Measurements from ENCODE around the gene PLLP.

DNA sequence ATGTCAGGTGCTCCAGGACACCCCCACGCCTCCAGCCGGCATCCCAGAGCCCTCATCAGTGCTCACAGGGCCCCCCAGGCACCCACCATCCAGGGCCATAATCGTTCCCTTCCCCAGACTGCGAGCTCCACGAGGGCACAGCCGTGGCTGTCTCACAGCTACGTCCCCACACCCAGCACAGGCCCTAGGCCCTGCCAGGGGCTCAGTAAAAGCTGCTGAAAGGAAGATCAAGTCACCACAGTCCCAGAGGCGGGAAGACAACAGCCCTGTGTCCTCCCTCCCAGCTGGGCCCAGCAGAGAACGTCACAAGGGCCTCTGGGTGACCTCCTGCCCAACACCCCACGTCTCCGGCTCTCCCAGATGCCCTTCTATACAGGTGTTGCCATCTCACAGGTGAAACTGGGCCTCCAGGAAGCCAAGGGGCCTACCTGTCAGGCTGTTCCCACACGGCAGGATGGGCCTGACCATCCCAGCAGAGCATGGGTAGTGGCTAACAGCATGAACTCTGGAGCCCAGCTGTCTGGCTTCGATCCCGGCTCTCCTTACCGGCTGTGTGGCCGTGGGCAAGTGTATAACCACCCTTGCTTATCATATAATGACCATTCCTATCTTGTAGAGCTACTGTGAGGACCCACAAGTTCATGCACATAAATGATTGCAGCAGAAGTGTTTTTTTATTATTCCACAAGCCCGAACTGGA is 21.5 kb downstream of the PLLP start:
- TF ChIP-seq, protein P1, sequence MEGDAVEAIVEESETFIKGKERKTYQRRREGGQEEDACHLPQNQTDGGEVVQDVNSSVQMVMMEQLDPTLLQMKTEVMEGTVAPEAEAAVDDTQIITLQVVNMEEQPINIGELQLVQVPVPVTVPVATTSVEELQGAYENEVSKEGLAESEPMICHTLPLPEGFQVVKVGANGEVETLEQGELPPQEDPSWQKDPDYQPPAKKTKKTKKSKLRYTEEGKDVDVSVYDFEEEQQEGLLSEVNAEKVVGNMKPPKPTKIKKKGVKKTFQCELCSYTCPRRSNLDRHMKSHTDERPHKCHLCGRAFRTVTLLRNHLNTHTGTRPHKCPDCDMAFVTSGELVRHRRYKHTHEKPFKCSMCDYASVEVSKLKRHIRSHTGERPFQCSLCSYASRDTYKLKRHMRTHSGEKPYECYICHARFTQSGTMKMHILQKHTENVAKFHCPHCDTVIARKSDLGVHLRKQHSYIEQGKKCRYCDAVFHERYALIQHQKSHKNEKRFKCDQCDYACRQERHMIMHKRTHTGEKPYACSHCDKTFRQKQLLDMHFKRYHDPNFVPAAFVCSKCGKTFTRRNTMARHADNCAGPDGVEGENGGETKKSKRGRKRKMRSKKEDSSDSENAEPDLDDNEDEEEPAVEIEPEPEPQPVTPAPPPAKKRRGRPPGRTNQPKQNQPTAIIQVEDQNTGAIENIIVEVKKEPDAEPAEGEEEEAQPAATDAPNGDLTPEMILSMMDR (conservative IDR thresholded peaks at IDR 0.05; ENCODE audit: low read depth in 2 of 2) = no peak
- TF ChIP-seq, protein P2, sequence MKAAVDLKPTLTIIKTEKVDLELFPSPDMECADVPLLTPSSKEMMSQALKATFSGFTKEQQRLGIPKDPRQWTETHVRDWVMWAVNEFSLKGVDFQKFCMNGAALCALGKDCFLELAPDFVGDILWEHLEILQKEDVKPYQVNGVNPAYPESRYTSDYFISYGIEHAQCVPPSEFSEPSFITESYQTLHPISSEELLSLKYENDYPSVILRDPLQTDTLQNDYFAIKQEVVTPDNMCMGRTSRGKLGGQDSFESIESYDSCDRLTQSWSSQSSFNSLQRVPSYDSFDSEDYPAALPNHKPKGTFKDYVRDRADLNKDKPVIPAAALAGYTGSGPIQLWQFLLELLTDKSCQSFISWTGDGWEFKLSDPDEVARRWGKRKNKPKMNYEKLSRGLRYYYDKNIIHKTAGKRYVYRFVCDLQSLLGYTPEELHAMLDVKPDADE (IDR thresholded peaks at IDR 0.05) = no peak
- TF ChIP-seq EZH2 (IDR thresholded peaks at IDR 0.05; ENCODE audit: low read depth, unreplicated experiment) (no peak), CREB1 (CRISPR knock-in tag; IDR thresholded peaks at IDR 0.05; ENCODE audit: low read depth) (no peak), EZH2phosphoT487 (IDR thresholded peaks at IDR 0.05; ENCODE audit: unreplicated experiment) (no peak), POLR2AphosphoS5 (IDR thresholded peaks at IDR 0.05; ENCODE audit: low read depth) (no peak), NANOG (IDR thresholded peaks at IDR 0.05; ENCODE audit: borderline replicate concordance) (no peak), JUNB (IDR thresholded peaks at IDR 0.05; ENCODE audit: unreplicated experiment) (no peak), STAT1 (IDR thresholded peaks at IDR 0.05; ENCODE audit: unreplicated experiment) (no peak), ZNF331 (CRISPR knock-in tag; IDR thresholded peaks at IDR 0.05; ENCODE audit: low read depth) (no peak)
- TF ChIP-seq, protein P3, sequence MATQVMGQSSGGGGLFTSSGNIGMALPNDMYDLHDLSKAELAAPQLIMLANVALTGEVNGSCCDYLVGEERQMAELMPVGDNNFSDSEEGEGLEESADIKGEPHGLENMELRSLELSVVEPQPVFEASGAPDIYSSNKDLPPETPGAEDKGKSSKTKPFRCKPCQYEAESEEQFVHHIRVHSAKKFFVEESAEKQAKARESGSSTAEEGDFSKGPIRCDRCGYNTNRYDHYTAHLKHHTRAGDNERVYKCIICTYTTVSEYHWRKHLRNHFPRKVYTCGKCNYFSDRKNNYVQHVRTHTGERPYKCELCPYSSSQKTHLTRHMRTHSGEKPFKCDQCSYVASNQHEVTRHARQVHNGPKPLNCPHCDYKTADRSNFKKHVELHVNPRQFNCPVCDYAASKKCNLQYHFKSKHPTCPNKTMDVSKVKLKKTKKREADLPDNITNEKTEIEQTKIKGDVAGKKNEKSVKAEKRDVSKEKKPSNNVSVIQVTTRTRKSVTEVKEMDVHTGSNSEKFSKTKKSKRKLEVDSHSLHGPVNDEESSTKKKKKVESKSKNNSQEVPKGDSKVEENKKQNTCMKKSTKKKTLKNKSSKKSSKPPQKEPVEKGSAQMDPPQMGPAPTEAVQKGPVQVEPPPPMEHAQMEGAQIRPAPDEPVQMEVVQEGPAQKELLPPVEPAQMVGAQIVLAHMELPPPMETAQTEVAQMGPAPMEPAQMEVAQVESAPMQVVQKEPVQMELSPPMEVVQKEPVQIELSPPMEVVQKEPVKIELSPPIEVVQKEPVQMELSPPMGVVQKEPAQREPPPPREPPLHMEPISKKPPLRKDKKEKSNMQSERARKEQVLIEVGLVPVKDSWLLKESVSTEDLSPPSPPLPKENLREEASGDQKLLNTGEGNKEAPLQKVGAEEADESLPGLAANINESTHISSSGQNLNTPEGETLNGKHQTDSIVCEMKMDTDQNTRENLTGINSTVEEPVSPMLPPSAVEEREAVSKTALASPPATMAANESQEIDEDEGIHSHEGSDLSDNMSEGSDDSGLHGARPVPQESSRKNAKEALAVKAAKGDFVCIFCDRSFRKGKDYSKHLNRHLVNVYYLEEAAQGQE (IDR thresholded peaks at IDR 0.05; ENCODE audit: unreplicated experiment) = no peak

All from GM23338 (cell line).